HEK293T (cell line): ENCODE measurements around the gene PRDM10.
"Not testable (repeated sequence)": the region's sequence is repeated elsewhere in the genome, so short reads cannot be mapped to it uniquely, and the experiment has no call there.

Source experiments
- CTCF ChIA-PET: fragments of 350-600 bp; formaldehyde crosslinking; extraction: SDS; loops from one replicate; lab custom pipeline; 2021; ENCODE audit warnings: antibody characterized with exemption, inconsistent platforms; lab: Yijun Ruan, JAX
- POLR2A ChIA-PET: fragments of 350-600 bp; formaldehyde crosslinking; extraction: SDS; loops from one replicate; lab custom pipeline; 2020; ENCODE audit warnings: antibody characterized with exemption, inconsistent platforms; lab: Yijun Ruan, JAX
- DNase-seq: peaks from one replicate; pipeline ENCODE4 v3.0.0; 2012; ENCODE audit warnings: mixed read lengths; ENCODE audit errors: extremely low spot score
- ARNT ChIP-seq: fragments of 450-650 bp; IDR thresholded peaks from 2 replicates; pipeline ENCODE4 v1.6.1; 2017; ENCODE audit warnings: mild to moderate bottlenecking
- BHLHE40 ChIP-seq: fragments of 450-650 bp; IDR thresholded peaks from 2 replicates; pipeline ENCODE4 v1.6.1; 2016; ENCODE audit warnings: mild to moderate bottlenecking, moderate library complexity, borderline replicate concordance
- CTBP1 ChIP-seq: fragments of 450-650 bp; IDR thresholded peaks from 2 replicates; pipeline ENCODE4 v1.6.1; 2016; ENCODE audit warnings: borderline replicate concordance
- ELF4 ChIP-seq: fragments of 450-650 bp; IDR thresholded peaks from 2 replicates; pipeline ENCODE4 v1.6.1; 2017; ENCODE audit warnings: antibody characterized with exemption
- FOXA1 ChIP-seq: fragments of 450-650 bp; IDR thresholded peaks from 2 replicates; pipeline ENCODE4 v1.6.1; 2016; ENCODE audit warnings: mild to moderate bottlenecking
- FOXK2 ChIP-seq: fragments of 450-650 bp; IDR thresholded peaks from 2 replicates; pipeline ENCODE4 v1.6.1; 2016; ENCODE audit warnings: mild to moderate bottlenecking
- FOXM1 ChIP-seq: fragments of 450-650 bp; IDR thresholded peaks from 2 replicates; pipeline ENCODE4 v1.6.1; 2017; ENCODE audit warnings: mild to moderate bottlenecking, borderline replicate concordance
- HDGF ChIP-seq: fragments of 450-650 bp; IDR thresholded peaks from 2 replicates; pipeline ENCODE4 v1.6.1; 2017; ENCODE audit warnings: antibody characterized with exemption, borderline replicate concordance
- L3MBTL2 ChIP-seq: fragments of 450-650 bp; conservative IDR thresholded peaks from 2 replicates; pipeline ENCODE4 v1.6.1; 2016; ENCODE audit warnings: mild to moderate bottlenecking
- LEF1 ChIP-seq: fragments of 450-650 bp; IDR thresholded peaks from 2 replicates; pipeline ENCODE4 v1.6.1; 2017; ENCODE audit warnings: mild to moderate bottlenecking, borderline replicate concordance
- NFRKB ChIP-seq: fragments of 450-650 bp; IDR thresholded peaks from 2 replicates; pipeline ENCODE4 v1.6.1; 2016; ENCODE audit warnings: mild to moderate bottlenecking, moderate library complexity
- PKNOX1 ChIP-seq: fragments of 450-650 bp; IDR thresholded peaks from 2 replicates; pipeline ENCODE4 v1.6.1; 2016
- SP1 ChIP-seq: fragments of 450-650 bp; IDR thresholded peaks from 2 replicates; pipeline ENCODE4 v1.6.1; 2017
- SUZ12 ChIP-seq: fragments of 450-650 bp; IDR thresholded peaks from 2 replicates; pipeline ENCODE4 v1.6.1; 2016; ENCODE audit warnings: mild to moderate bottlenecking
- TARDBP ChIP-seq: fragments of 450-650 bp; IDR thresholded peaks from 2 replicates; pipeline ENCODE4 v1.6.1; 2016
- ZNF384 ChIP-seq: fragments of 450-650 bp; IDR thresholded peaks from 2 replicates; pipeline ENCODE4 v1.6.1; 2016

Gene PRDM10

GRCh38 chr11:130031056-130031455, 28.4 kb upstream of the PRDM10 start:
- POLR2A ChIA-PET: interaction anchor here (2.7 kb wide), 1 partner anchor 28 kb away, joined by 10 read pairs; the partner anchor contains the start of gene PRDM10
- DNase-seq: no peak
- CTCF ChIA-PET: interaction anchor here (0.6 to 0.8 kb wide), 2 partner anchors 60 to 101 kb away, joined by 3 read pairs; no protein-coding TSS in a partner anchor
- TF ChIP-seq TARDBP: no peak
- no peak for TF ChIP-seq ARNT
- TF ChIP-seq SUZ12: no peak
- no peak for TF ChIP-seq FOXM1
- TF ChIP-seq LEF1: no peak
- TF ChIP-seq L3MBTL2: no peak
- no peak for TF ChIP-seq PKNOX1
- TF ChIP-seq SP1: no peak
- no peak for TF ChIP-seq NFRKB
- no peak for TF ChIP-seq ELF4
- TF ChIP-seq CTBP1: no peak
- TF ChIP-seq FOXA1: no peak
- TF ChIP-seq FOXK2: no peak
- no peak for TF ChIP-seq BHLHE40
- no peak for TF ChIP-seq ZNF384
- TF ChIP-seq HDGF: no peak

- POLR2A ChIA-PET: no interaction called here
- CTCF ChIA-PET: no interaction called here
These were observed 26.5 kb upstream of the PRDM10 start for GRCh38 chr11:130029137-130029536.

DNA sequence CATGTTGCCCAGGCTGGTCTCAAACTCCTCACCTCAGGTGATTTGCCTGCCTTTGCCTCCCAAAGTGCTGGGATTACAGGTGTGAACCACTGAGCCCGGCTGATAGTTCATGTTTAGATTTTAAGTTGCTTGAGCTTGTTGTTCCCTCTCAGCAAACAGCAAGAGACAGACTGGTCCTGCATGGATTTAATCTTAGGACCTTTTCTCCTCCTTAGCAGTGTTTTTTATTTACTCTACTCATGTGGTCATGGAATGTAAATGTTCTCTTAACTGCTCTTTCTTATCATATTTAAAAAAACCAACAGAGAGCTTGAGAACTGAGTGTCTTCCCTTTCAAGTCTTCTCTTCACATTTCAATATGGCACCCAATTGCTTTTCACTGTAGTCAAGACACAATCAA, 22.7 kb upstream of the PRDM10 start:
- POLR2A ChIA-PET: no interaction called here
- TF ChIP-seq HDGF: no peak
- no peak for TF ChIP-seq ZNF384
- TF ChIP-seq FOXA1: no peak
- CTCF ChIA-PET: no interaction called here
- DNase-seq: no peak

More at GRCh38 chr11:130029137-130029536, 26.5 kb upstream of the PRDM10 start:
- DNase-seq: no peak
- TF ChIP-seq CTBP1 (no peak), ZNF384 (no peak), ARNT (no peak), SUZ12 (no peak), HDGF (no peak), SP1 (no peak), NFRKB (no peak), FOXM1 (no peak), L3MBTL2 (no peak), FOXA1 (no peak), TARDBP (no peak), LEF1 (no peak), FOXK2 (no peak), BHLHE40 (no peak), PKNOX1 (no peak), ELF4 (no peak)

DNA sequence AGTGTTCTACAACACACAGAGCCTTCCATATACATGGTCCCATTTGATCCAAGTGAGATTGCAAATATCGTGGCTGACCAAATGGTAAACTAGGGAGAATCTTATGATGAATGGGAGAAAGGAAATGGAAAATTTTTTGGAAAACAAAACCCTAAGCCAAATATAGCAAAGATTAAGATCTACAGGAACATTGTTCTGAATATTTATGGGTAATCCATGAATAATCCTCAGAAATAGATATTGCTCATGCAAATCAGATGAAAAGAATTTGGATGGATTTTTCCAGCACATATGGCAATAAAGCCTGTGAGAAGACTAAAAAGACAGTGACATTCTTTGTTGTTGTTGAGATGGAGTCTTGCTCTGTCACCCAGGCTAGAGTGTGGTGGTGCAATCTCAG, 21.7 kb upstream of the PRDM10 start:
- TF ChIP-seq HDGF (no peak), LEF1 (no peak), L3MBTL2 (no peak), ARNT (no peak), FOXM1 (no peak), BHLHE40 (no peak), FOXK2 (no peak), SP1 (no peak), NFRKB (no peak), ELF4 (no peak), PKNOX1 (no peak), ZNF384 (no peak), TARDBP (no peak), CTBP1 (no peak), FOXA1 (no peak), SUZ12 (no peak)
- ChIA-PET POLR2A (no interaction called here), CTCF (no interaction called here)
- no peak for DNase-seq

- ChIA-PET CTCF (no interaction called here), POLR2A (no interaction called here)
- DNase-seq: no peak
- no peak for TF ChIP-seq HDGF
These were observed 20.6 kb upstream of the PRDM10 start for GRCh38 chr11:130023204-130023603.

- ChIA-PET CTCF (no interaction called here), POLR2A (no interaction called here)
- no peak for DNase-seq
- no peak for TF ChIP-seq TARDBP
- no peak for TF ChIP-seq SUZ12
- no peak for TF ChIP-seq BHLHE40
- no peak for TF ChIP-seq FOXA1
- no peak for TF ChIP-seq SP1
- TF ChIP-seq PKNOX1: no peak
These were observed 20.2 kb upstream of the PRDM10 start for GRCh38 chr11:130022799-130023198.

DNA sequence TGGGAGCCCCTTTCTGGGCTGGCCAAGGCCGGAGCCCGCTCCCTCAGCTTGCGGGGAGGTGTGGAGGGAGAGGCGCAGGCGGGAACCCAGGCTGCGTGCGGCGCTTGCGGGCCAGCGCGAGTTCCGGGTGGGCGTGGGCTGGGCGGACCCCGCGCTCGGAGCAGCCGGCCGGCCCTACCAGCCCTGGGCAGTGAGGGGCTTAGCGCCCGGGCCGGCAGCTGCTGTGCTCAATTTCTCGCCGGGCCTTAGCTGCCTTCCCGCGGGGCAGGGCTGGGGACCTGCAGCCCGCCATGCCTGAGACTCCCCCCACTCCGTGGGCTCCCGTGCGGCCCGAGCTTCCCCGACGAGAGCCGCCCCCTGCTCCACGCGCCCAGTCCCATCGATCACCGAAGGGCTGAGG, 19.0 kb upstream of the PRDM10 start:
- POLR2A ChIA-PET, CTCF ChIA-PET, DNase-seq: not testable (repeated sequence)
